NCI-H748 (cell line): Measurements from ENCODE around the gene SMS.

Experiments
- DNase-seq: peaks from one replicate; lab custom pipeline; 2025; ENCODE audit not compliant: unreplicated experiment; lab: John Stamatoyannopoulos, UW

Gene SMS

GRCh38 chrX:21975812-21976211 is 35.3 kb downstream of the SMS start:
- peak; percentile 16 for DNase-seq

GRCh38 chrX:21978346-21978745 is 37.8 kb downstream of the SMS start:
- DNase-seq = no peak

DNA sequence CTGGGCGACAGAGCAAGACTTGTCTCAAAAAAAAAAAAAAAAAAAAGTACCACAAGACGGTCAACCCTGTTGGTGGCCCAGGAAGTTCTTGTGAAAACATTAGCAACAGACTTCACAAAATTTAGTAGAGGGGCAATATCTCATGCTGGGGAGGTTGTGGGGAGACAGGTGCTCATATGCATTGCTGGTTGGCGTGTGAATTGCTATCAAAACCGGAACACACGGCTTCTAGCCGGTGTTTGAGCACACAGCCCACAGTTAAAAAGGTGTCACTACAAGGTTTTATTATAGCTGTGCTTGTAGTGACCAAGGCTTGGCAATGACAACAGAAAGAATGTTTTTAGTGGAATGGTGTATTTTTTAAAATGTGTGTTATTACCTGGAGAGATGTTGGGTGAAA is 41.8 kb downstream of the SMS start:
- DNase-seq = no peak

DNA sequence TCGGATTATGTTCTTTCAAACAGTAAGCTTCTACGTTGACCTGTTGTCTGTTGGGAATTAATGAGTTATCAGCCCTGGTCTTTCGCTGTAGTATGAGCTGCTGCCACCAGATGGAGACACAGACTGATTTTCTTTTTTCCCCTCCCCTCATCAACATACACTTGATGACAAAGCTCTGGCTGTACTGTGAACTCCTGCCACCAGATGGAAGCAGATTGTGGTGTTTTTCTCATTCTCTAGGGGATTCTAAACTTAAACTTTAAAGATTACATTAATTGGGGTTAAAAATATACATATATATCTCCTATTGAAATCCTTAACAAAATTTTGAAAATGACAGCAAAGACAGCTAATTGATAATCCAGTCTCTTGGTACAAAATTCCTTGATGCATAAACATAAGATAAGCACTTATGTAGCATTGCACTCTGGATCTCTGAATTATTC is 44.8 kb downstream of the SMS start:
- DNase-seq = peak; percentile 55

- no peak for DNase-seq
Measured at GRCh38 chrX:21986596-21986995, 46.1 kb downstream of the SMS start.

- no peak for DNase-seq
Measured at GRCh38 chrX:21989384-21989783, 48.9 kb downstream of the SMS start.

DNA sequence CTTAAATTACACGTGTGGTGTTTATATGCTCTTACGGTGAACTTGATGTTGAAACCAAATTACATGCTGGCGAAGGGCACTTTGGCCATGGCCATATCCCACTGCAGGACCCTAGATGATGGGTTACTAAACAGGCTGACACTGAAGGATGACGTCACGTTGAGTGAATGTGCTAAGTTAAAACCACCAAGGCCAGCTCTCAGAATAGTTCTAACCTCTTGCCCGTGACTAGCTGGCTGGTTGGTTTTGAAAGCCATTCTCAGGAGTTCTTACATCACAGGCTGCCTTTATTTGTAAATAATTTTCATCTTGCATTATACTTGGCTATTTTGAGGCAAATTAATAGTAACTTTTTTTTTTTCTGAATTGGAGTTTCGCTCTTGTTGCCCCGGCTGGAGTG is 50.3 kb downstream of the SMS start:
- no peak for DNase-seq

DNA sequence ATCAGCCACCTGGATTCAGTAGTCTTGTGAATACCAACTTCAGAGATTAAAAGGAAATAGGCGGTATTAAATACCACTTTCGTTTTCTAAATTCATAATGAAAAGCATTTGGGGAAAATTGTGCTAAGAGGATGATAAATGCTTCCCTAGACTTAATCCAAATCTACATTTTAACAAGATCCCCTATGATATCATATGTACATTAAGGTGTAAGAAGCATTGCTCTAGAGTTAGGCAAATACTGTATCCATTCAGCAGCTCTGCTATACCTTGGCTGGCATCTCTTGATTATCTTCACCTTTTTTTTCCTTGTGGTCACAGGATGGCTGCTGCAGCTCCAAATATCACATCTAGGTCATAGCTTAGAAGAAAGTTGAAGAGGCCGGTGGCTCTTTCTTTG is 51.0 kb downstream of the SMS start:
- no peak for DNase-seq

GRCh38 chrX:21993265-21993664 is 52.8 kb downstream of the SMS start:
- no peak for DNase-seq

GRCh38 chrX:21996872-21997455 is 56.5 kb downstream of the SMS start:
- DNase-seq = no peak

- no peak for DNase-seq
Measured at GRCh38 chrX:21998037-21998436, 57.5 kb downstream of the SMS start.

DNA sequence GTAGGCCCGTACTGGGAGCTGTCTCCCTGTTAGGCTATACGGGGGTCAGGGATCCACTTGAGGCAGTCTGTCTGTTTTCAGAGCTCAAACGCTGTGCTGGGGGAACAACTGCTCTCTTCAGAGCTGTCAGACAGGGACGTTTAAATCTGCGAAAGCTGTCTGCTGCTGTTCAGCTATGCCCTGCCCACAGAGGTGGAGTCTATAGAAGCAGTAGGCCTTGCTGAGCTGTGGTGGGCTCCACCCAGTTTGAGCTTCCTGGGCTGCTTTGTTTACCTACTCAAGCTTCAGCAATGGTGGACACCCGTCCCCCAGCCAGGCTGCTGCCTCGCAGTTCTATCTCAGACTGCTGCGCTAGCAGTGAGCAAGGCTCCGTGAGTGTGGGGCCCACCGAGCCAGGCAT is 64.4 kb downstream of the SMS start:
- DNase-seq = no peak

DNA sequence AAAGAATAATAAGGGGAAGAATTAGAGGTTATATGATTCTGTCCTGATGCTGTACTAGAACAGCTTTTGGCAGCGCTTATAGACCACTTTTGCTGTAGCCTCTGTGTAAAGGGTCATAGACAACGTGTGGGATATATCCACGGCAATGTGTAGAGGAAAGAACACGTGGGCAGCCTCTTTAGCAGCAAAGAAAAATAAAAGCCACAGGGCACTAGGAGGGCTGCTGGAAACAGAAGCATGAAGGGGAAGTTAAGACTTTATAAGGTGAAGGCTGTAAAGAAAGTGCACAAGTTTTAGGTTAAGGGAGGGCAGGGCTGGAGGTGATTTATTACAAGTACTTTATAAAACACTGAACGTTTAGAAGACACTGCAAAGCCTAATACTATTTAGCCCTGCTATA is 71.5 kb downstream of the SMS start:
- no peak for DNase-seq

DNA sequence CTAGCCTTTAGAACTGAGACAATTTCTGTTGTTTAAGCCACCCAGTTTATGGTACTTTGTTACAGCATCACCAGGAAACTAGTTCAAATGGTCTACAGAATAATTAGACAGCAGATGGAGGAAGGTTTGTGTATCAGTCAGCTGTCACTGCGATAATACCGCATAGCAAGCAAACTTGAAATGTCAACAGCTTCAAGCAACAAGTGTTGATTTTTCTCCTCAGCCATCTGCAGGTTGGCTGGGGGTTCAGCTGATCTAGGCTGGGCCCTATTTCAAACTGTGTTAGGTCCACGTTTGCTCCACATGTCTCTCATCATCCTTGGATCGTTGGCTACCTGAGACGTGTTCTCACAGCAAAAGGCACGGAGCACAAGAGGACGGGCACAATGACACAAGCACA is 72.4 kb downstream of the SMS start:
- DNase-seq = no peak

DNA sequence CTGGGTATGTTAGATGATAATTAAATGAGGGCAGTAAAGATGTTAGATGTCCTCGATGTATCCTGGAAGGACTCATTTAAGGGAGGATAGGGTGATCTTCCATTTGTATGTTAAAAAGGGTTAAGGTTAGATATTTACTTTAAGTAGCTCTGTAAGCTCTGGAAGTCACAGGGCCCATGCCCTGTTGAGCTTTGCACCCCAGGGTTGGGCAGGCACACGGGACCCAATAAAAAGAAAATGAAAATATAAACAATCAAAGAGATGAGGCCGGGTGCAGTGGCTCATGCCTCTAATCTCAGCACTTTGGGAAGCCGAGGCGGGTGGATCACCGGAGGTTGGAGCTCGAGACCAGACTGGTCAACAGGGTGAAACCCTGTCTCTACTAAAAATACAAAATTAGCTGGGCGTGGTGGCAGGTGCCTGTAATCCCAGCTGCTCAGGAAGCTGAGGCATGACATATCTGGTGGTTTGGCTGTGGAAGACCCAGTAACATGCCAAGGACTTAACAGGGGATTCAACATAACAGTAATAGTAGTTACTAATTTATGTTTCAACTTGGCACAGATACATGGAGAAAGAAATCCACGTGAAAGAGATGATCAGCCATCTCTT is 74.7 kb downstream of the SMS start:
- DNase-seq = no peak

DNA sequence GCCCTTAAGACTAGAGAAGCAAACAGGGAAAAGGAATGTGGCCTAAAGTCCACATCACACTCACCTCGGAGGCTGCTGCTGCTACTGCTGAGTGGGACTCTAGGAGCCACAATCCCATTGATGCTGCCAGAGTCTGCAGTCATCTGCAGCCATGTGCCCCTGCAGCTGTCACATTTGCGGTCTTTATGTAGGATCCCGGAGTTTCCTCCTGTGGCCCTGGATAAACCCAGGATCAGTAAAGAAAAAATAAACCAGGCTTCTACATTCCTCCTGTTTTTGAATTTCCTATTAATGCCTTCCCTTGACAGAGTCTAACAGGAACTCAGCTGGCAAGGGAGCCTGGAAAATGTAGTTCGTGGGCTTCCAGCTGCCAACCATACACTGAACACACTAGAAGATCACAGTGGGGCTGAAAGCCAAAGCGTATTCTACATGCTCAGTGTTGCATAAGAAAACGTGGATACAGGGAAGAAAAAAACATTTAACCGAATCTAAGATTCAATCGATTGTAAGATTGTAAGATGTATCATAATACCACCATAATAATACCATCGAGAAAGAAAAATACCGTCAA is 81.3 kb downstream of the SMS start:
- DNase-seq = no peak

GRCh38 chrX:22024577-22024976 is 84.1 kb downstream of the SMS start:
- DNase-seq = no peak

DNA sequence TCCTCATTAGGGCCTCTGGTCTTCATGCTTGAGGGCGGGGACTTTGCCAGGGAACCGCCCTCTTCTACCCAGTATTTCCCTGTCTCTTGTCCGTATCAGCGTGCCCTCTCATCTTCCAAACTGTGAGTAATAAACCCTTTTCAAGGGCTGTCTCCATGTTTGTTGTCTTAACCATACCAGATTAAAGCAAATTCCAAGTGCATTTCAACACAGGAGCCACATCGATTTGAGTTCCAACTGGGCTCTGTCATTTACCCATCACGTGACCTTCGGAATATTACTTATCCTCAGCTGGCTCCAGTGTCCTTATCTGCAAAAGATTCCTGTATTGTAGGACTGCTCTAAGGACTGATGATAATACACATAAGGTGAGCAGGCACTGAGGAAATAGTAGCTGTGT is 85.2 kb downstream of the SMS start:
- no peak for DNase-seq

- DNase-seq = no peak
Measured at GRCh38 chrX:22026731-22027130, 86.2 kb downstream of the SMS start.

GRCh38 chrX:22032084-22032483 is 91.6 kb downstream of the SMS start, which contains the start of gene PHEX:
TSS of gene PHEX (plus strand) at chrX:22032325. CDS start at chrX:22033006, 681 bp downstream.
- no peak for DNase-seq

DNA sequence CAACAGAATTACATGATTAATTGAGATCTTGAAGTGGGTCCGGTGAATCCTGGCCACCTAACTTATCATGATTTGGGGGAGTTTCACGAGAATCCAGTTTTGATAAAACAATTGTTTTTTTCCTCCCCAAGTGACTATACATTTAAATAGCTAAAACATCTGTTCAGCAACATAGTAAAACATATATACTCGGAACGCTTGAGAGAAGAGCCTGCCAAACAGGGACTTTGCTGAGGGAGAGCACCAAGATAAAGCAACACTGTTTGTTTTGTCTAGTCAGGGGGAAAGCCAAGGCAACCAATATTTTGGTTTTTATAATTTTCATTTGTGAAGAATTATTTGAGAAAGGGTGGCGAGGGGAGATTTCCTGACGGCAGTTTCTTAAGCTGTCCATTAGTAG is 92.0 kb downstream of the SMS start:
- DNase-seq = no peak

- peak; percentile 5 for DNase-seq
Measured at GRCh38 chrX:22033818-22034217, 93.3 kb downstream of the SMS start.

GRCh38 chrX:22035236-22035635 is 94.7 kb downstream of the SMS start:
- peak; percentile 1 for DNase-seq
